Adipose tissue (tissue), 3 donors: Measurements from ENCODE around the gene FAM151B. TPM values are rescaled to one million over a fixed set of nuclear protein-coding genes. Genes with fewer than 3 reads are reported as not detected.
"Not testable (repeated sequence)": the region's sequence is repeated elsewhere in the genome, so short reads cannot be mapped to it uniquely, and the experiment has no call there.

ENCODE experiments used
- H3K27ac ChIP-seq: one replicate; pipeline ENCODE4 v1.5.1; 2013; ENCODE audit warnings: low read depth, low read length
- WGBS, 3 donors: extraction: QIAGEN DNeasy Blood & Tissue Kit; methylation state at CpG; one replicate each; pipeline ENCODE4 v1.1.7; 2013; 5-methylcytosine and 5-hydroxymethylcytosine counted together
- polyA plus RNA-seq, 3 donors: library from polyadenylated mRNA; stranded (reverse); fragments of 200-250 nt; gene quantifications; one replicate each; pipeline ENCODE4 v1.2.3, GENCODE V29; 2013
- donor health status: healthy with polysubstance abuse.
- donor health status: Bipolar disorder and iron deficiency.
- donor health status: healthy.

The FAM151B gene
- polyA plus RNA-seq, 3 donors = 0.78 to 1.3 (median 1.1) TPM

- 74 to 84% (median 76%) methylated on average over 3 of the region's 3 CpGs for WGBS, 3 donors
- no peak overlapping the region for H3K27ac ChIP-seq
Observed at GRCh38 chr5:80573062-80573461, 85.2 kb downstream of the FAM151B start.

- no peak overlapping the region for H3K27ac ChIP-seq
- WGBS, 3 donors = 84 to 92% (median 91%) methylated on average over 5 of the region's 5 CpGs
Observed at GRCh38 chr5:80576383-80576782, 88.5 kb downstream of the FAM151B start.

GRCh38 chr5:80577707-80578106, 89.8 kb downstream of the FAM151B start:
- WGBS, 3 donors = 11 to 37% (median 33%) methylated on average over 5 of the region's 5 CpGs
- H3K27ac ChIP-seq = no peak overlapping the region

GRCh38 chr5:80579050-80579449, 91.2 kb downstream of the FAM151B start:
- WGBS, 3 donors = 92 to 93% (median 92%) methylated on average over 2 of the region's 2 CpGs
- no peak overlapping the region for H3K27ac ChIP-seq

GRCh38 chr5:80580291-80580690, 92.4 kb downstream of the FAM151B start:
- WGBS, 3 donors = 56 to 95% (median 93%) methylated on average over 1 to 2 of the region's 3 CpGs
- H3K27ac ChIP-seq = not testable (repeated sequence)

GRCh38 chr5:80584770-80585169, 96.9 kb downstream of the FAM151B start:
- 78 to 94% (median 92%) methylated on average over 6 of the region's 6 CpGs for WGBS, 3 donors
- H3K27ac ChIP-seq = no peak overlapping the region

GRCh38 chr5:80588858-80589540, 101.1 kb downstream of the FAM151B start:
- no peak overlapping the region for H3K27ac ChIP-seq
- WGBS, 3 donors = 84 to 90% (median 86%) methylated on average over 8 of the region's 8 CpGs

GRCh38 chr5:80590766-80591165, 102.9 kb downstream of the FAM151B start:
- no peak overlapping the region for H3K27ac ChIP-seq
- WGBS, 3 donors = 80 to 90% (median 81%) methylated on average over 5 of the region's 5 CpGs

- no peak overlapping the region for H3K27ac ChIP-seq
- 82 to 94% (median 94%) methylated on average over 3 of the region's 3 CpGs for WGBS, 3 donors
Observed at GRCh38 chr5:80591352-80591751, 103.5 kb downstream of the FAM151B start.

GRCh38 chr5:80592105-80592504, 104.2 kb downstream of the FAM151B start:
- no peak overlapping the region for H3K27ac ChIP-seq
- 16 to 74% (median 68%) methylated on average over 1 of the region's 1 CpG for WGBS, 3 donors

Other genes with a start within 250 kb of the FAM151B start
- 10 to 100 TPM in 1 of 3 donors, 1 to 10 TPM in 2; 3.4 to 18.7 (median 4.9) TPM for gene SERINC5, start 232.1 kb upstream of the FAM151B start, polyA plus RNA-seq
- not detected for gene SPZ1, start 168.1 kb upstream of the FAM151B start, polyA plus RNA-seq
- 10 to 100 TPM in 1 of 3 donors, 1 to 10 TPM in 2; 3.9 to 11.7 (median 9.8) TPM for gene ZFYVE16, start 80.0 kb upstream of the FAM151B start, polyA plus RNA-seq
- gene ANKRD34B, start 82.2 kb downstream of the FAM151B start, polyA plus RNA-seq = 1 to 10 TPM in 1 of 3 donors, under 1 TPM in 1, not detected in 1; 0.06 to 1.5 TPM
- gene MSH3, start 166.6 kb downstream of the FAM151B start, polyA plus RNA-seq = 1 to 10 TPM; 4.5 to 6.1 (median 5.1) TPM
- gene DHFR, start 166.9 kb downstream of the FAM151B start, polyA plus RNA-seq = 10 to 100 TPM in 2 of 3 donors, 1 to 10 TPM in 1; 2.9 to 18.1 (median 16.3) TPM